Measurements from ENCODE around the gene ZNF71. TPM values are rescaled to one million over a fixed set of nuclear protein-coding genes. Genes with fewer than 3 reads are reported as not detected.

The ZNF71 gene
- total RNA-seq, 2 experiments from 2014 or later: 4.4 to 5.3 TPM

Other genes starting within 250 kb of the ZNF71 start
- gene ZNF582, start 201.8 kb upstream of the ZNF71 start, total RNA-seq: 1 to 10 TPM; 2.0 to 2.4 TPM
- gene ZNF583, start 191.0 kb upstream of the ZNF71 start, total RNA-seq: 1 to 10 TPM; 1.6 to 1.9 TPM
- gene ZNF667, start 118.0 kb upstream of the ZNF71 start, total RNA-seq: 1 to 10 TPM; 6.2 to 6.4 TPM
- 1 to 10 TPM in 1 of 2 experiments, under 1 TPM in 1; 0.27 to 1.3 TPM for gene ZNF471, start 87.4 kb upstream of the ZNF71 start, total RNA-seq
- gene ZFP28, start 56.4 kb upstream of the ZNF71 start, total RNA-seq: 1 to 10 TPM; 3.6 to 4.4 TPM
- gene ZNF470, start 27.8 kb upstream of the ZNF71 start, total RNA-seq: 1 to 10 TPM; 6.7 to 7.2 TPM
- not detected for gene SMIM17, start 47.9 kb downstream of the ZNF71 start, total RNA-seq
- 1 to 10 TPM; 3.0 to 3.3 TPM for gene ZNF835, start 76.5 kb downstream of the ZNF71 start, total RNA-seq
- under 1 TPM; 0.09 to 0.16 TPM for gene PEG3, start 245.4 kb downstream of the ZNF71 start, total RNA-seq
- not detected for gene ZIM2, start 245.4 kb downstream of the ZNF71 start, total RNA-seq